H9 (cell line): Measurements from ENCODE around the gene FBXW4. TPM values are rescaled to one million over a fixed set of nuclear protein-coding genes. Genes with fewer than 3 reads are reported as not detected.

Source experiments
- DNase-seq: peaks from one replicate; pipeline ENCODE4 v3.0.0-alpha.2; 2017
- H2AFZ ChIP-seq: one replicate; pipeline ENCODE4 v1.6.1; 2013; ENCODE audit warnings: mild to moderate bottlenecking, low read length, control low read depth, moderate library complexity
- H2AK5ac ChIP-seq: 2 replicates; pipeline ENCODE4 v1.6.1; 2013; ENCODE audit warnings: low read length, control low read depth, mixed read lengths; ENCODE audit not compliant: insufficient read length
- H2BK120ac ChIP-seq: one replicate; pipeline ENCODE4 v1.6.1; 2013; ENCODE audit warnings: low read depth, mild to moderate bottlenecking, low read length, control low read depth, inconsistent platforms; ENCODE audit not compliant: poor library complexity, severe bottlenecking
- H2BK12ac ChIP-seq: 2 replicates; pipeline ENCODE4 v1.6.1; 2013; ENCODE audit warnings: low read length, control low read depth, mixed read lengths, low read depth; ENCODE audit not compliant: insufficient read length
- H2BK15ac ChIP-seq: 2 replicates; pipeline ENCODE4 v1.6.1; 2013; ENCODE audit warnings: low read depth, low read length, control low read depth
- H2BK20ac ChIP-seq: one replicate; pipeline ENCODE4 v1.6.1; 2013; ENCODE audit warnings: low read depth, mild to moderate bottlenecking, low read length, control low read depth, inconsistent platforms; ENCODE audit not compliant: poor library complexity, severe bottlenecking
- H2BK5ac ChIP-seq: 2 replicates; pipeline ENCODE4 v1.6.1; 2013; ENCODE audit warnings: low read length, control low read depth, mixed read lengths; ENCODE audit not compliant: insufficient read length
- H3K14ac ChIP-seq: 2 replicates; pipeline ENCODE4 v1.6.1; 2013; ENCODE audit warnings: low read length, control low read depth; ENCODE audit not compliant: insufficient read depth
- H3K18ac ChIP-seq: 2 replicates; pipeline ENCODE4 v1.6.1; 2013; ENCODE audit warnings: low read depth, mild to moderate bottlenecking, mixed read lengths, low read length, control low read depth; ENCODE audit not compliant: insufficient read length
- H3K23ac ChIP-seq: 2 replicates; pipeline ENCODE4 v1.6.1; 2013; ENCODE audit warnings: low read length, control low read depth, mixed read lengths, low read depth; ENCODE audit not compliant: insufficient read length
- H3K23me2 ChIP-seq: 2 replicates; pipeline ENCODE4 v1.6.1; 2013; ENCODE audit warnings: low read depth, mild to moderate bottlenecking, mixed read lengths, low read length, control low read depth; ENCODE audit not compliant: insufficient read length, poor library complexity, severe bottlenecking
- H3K27ac ChIP-seq: 2 replicates; pipeline ENCODE4 v1.5.1; 2013; ENCODE audit warnings: low read length, control low read depth, mixed read lengths, low read depth; ENCODE audit not compliant: insufficient read length
- H3K27me3 ChIP-seq: 2 replicates; pipeline ENCODE4 v1.6.1; 2013; ENCODE audit warnings: low read length, control low read depth, inconsistent platforms; ENCODE audit not compliant: insufficient read depth
- H3K4ac ChIP-seq: 2 replicates; pipeline ENCODE4 v1.6.1; 2013; ENCODE audit warnings: low read depth, mild to moderate bottlenecking, control low read depth, inconsistent platforms, low read length, moderate library complexity
- H3K4me1 ChIP-seq: 2 replicates; pipeline ENCODE4 v1.6.1; 2013; ENCODE audit warnings: low read length, control low read depth, inconsistent platforms; ENCODE audit not compliant: insufficient read depth
- H3K4me2 ChIP-seq: 2 replicates; pipeline ENCODE4 v1.6.1; 2013; ENCODE audit warnings: low read length, control low read depth, mixed read lengths; ENCODE audit not compliant: insufficient read length, insufficient read depth
- H3K56ac ChIP-seq: 2 replicates; pipeline ENCODE4 v1.6.1; 2013; ENCODE audit warnings: low read depth, mild to moderate bottlenecking, mixed read lengths, low read length, control low read depth; ENCODE audit not compliant: insufficient read length
- H3K79me1 ChIP-seq: 2 replicates; pipeline ENCODE4 v1.6.1; 2013; ENCODE audit warnings: low read depth, mild to moderate bottlenecking, moderate library complexity, low read length, control low read depth, inconsistent platforms; ENCODE audit not compliant: insufficient read depth, poor library complexity, severe bottlenecking
- H3K79me2 ChIP-seq: 2 replicates; pipeline ENCODE4 v1.6.1; 2013; ENCODE audit warnings: low read length, control low read depth, inconsistent platforms; ENCODE audit not compliant: insufficient read depth
- H3K9ac ChIP-seq: 2 replicates; pipeline ENCODE4 v1.6.1; 2013; ENCODE audit warnings: low read length, control low read depth, mixed read lengths; ENCODE audit not compliant: insufficient read length; ENCODE audit errors: extremely low read depth
- H3K9me3 ChIP-seq: one replicate; pipeline ENCODE4 v1.6.1; 2013; ENCODE audit warnings: low read depth, low read length, inconsistent platforms; ENCODE audit not compliant: control insufficient read depth
- H3T11ph ChIP-seq: one replicate; pipeline ENCODE4 v1.6.1; 2013; ENCODE audit warnings: mild to moderate bottlenecking, low read length, control low read depth, inconsistent platforms
- H4K20me1 ChIP-seq: one replicate; pipeline ENCODE4 v1.6.1; 2013; ENCODE audit not compliant: control insufficient read depth, insufficient read length, insufficient read depth
- H4K5ac ChIP-seq: 2 replicates; pipeline ENCODE4 v1.6.1; 2013; ENCODE audit warnings: low read depth, mild to moderate bottlenecking, mixed read lengths, low read length, control low read depth; ENCODE audit not compliant: insufficient read length
- H4K8ac ChIP-seq: replicated peaks from 2 replicates; pipeline ENCODE4 v1.6.1; 2013; ENCODE audit warnings: low read length, control low read depth, mixed read lengths, low read depth; ENCODE audit not compliant: insufficient read length
- H4K91ac ChIP-seq: 2 replicates; pipeline ENCODE4 v1.6.1; 2013; ENCODE audit warnings: low read depth, mild to moderate bottlenecking, moderate library complexity, mixed read lengths, low read length, control low read depth; ENCODE audit not compliant: insufficient read length
- H3K27ac Mint-ChIP-seq, 3 experiments: 2 replicates in 2 of 3; 3 replicates in 1 of 3; pipeline ENCODE4 v1.8.0; 2020 to 2021; ENCODE audit warnings: mixed read lengths in 3 of 3, mild to moderate bottlenecking in 1 of 3, moderate library complexity in 1 of 3
- H3K27me3 Mint-ChIP-seq: 2 replicates; pipeline ENCODE4 v1.8.0; 2021; ENCODE audit warnings: low read depth, mild to moderate bottlenecking, moderate library complexity, mixed read lengths
- H3K36me3 Mint-ChIP-seq, 3 experiments: 2 replicates in 2 of 3; 3 replicates in 1 of 3; pipeline ENCODE4 v1.8.0; 2020 to 2021; ENCODE audit warnings: low read depth in 3 of 3, mixed read lengths in 3 of 3; ENCODE audit not compliant: insufficient read depth in 1 of 3
- H3K4me1 Mint-ChIP-seq, 2 experiments: 2 replicates each; pipeline ENCODE4 v1.8.0; 2020; ENCODE audit warnings: mixed read lengths in 2 of 2
- H3K4me3 Mint-ChIP-seq, 2 experiments: 2 replicates in 1 of 2; 3 replicates in 1 of 2; pipeline ENCODE4 v1.8.0; 2020 to 2021; ENCODE audit warnings: mild to moderate bottlenecking in 2 of 2, mixed read lengths in 2 of 2, moderate library complexity in 1 of 2
- H3K9me3 Mint-ChIP-seq, 2 experiments: 2 replicates in 1 of 2; 3 replicates in 1 of 2; pipeline ENCODE4 v1.8.0; 2020; ENCODE audit warnings: mild to moderate bottlenecking in 2 of 2, mixed read lengths in 2 of 2, moderate library complexity in 1 of 2
- CTCF ChIP-seq: fragments of 200-600 bp; sonication (generic); conservative IDR thresholded peaks from 3 replicates; pipeline ENCODE4 v1.8.0; 2021; ENCODE audit warnings: antibody characterized with exemption, mild to moderate bottlenecking
- WGBS: extraction: QIAGEN DNeasy Blood & Tissue Kit; methylation state at CpG from one replicate; pipeline ENCODE4 v1.1.7; 2013; ENCODE audit warnings: missing lambda C conversion rate, low lambda C conversion rate, mixed read lengths; ENCODE audit not compliant: insufficient read length; ENCODE audit errors: extremely low coverage; 5-methylcytosine and 5-hydroxymethylcytosine counted together
- total RNA-seq: library from RNA; stranded (reverse); gene quantifications from 2 replicates; pipeline ENCODE4 v1.2.1, GENCODE V29; 2021

FBXW4 gene
- total RNA-seq, 1 experiment from 2014 or later, result 41.6 TPM

GRCh38 chr10:101564490-101564991 lies 130.4 kb downstream of the FBXW4 start:
- Histone ChIP-seq H3K14ac (no peak overlapping the region), H4K5ac (no peak overlapping the region), H3K23ac (no peak overlapping the region), H2AFZ (no peak overlapping the region), H3K79me1 (no peaks in the 10 kb centered on the region), H3K9ac (no peak overlapping the region), H3K27ac (no peak overlapping the region), H4K8ac (no peak overlapping the region), H3T11ph (no peak overlapping the region), H2BK20ac (no peak overlapping the region), H2BK15ac (no peak overlapping the region), H3K79me2 (no peaks in the 10 kb centered on the region), H2BK120ac (no peak overlapping the region), H2BK12ac (no peak overlapping the region), H2AK5ac (no peak overlapping the region), H3K27me3 (peaks cover 8% of the 10 kb centered on the region; the same call in 1 of the 2 replicates), H3K4ac (no peak overlapping the region), H3K4me2 (no peak overlapping the region), H4K91ac (no peak overlapping the region), H3K23me2 (peaks cover 2% of the 10 kb centered on the region), H3K18ac (no peak overlapping the region), H3K56ac (no peak overlapping the region), H4K20me1 (no peaks in the 10 kb centered on the region), H3K9me3 (no peaks in the 10 kb centered on the region), H3K4me1 (no peaks in the 10 kb centered on the region), H2BK5ac (no peak overlapping the region)
- Mint-ChIP-seq H3K4me1 (peaks cover 15 to 18% of the 10 kb centered on the region in 2 experiments), H3K36me3 (no peaks in the 10 kb centered on the region; a peak in 1 of 7 replicates), H3K27ac (no peak overlapping the region), H3K27me3 (peaks cover 67% of the 10 kb centered on the region), H3K9me3 (no peaks in the 10 kb centered on the region; a peak in 1 of 5 replicates), H3K4me3 (no peak overlapping the region)
- DNase-seq, result peak; percentile 20
- WGBS, result no CpG with 5 or more reads among the region's 15 CpGs
- no peak for TF ChIP-seq CTCF
